Stimulated activated CD4-positive, alpha-beta T cell treated with anti-CD3 and anti-CD28 coated beads, Interleukin-2, amount 100 ng/mL, for 4 hours (primary cell): ENCODE results near the gene HIGD1C.
"Not testable (repeated sequence)": the region's sequence is repeated elsewhere in the genome, so short reads cannot be mapped to it uniquely, and the experiment has no call there.

ENCODE experiments used
- DNase-seq: peaks from one replicate; pipeline ENCODE4 v3.0.0-alpha.2; 2020; ENCODE audit warnings: low read depth

Gene HIGD1C

DNA sequence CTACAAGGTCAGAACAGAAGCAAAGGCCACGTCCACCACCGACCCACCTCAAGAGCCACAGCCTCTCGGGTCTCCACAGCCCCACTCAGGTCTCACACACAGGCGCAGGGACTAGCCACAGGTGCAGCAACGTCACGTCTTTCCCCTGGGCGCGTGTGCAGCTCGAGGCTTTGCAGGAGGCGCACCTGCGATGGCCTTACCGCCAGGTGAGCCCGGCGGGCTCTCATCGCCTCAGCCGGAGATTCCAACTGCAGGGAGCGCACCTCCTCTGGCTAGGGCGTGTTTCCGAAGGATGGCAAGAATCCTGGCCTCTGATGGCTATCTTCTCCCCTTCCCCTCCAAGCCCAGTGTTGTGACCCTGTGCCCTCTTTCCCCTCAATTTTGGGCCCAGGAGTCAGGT is at the start of gene HIGD1C:
HIGD1C (plus strand) TSS at position 35 of the 400 bp plus-strand sequence. CDS start 1,455 bp downstream, outside the sequence.
- no peak for DNase-seq

GRCh38 chr12:50908479-50908878 is 43.9 kb upstream of the HIGD1C start:
- DNase-seq, result not testable (repeated sequence)

DNA sequence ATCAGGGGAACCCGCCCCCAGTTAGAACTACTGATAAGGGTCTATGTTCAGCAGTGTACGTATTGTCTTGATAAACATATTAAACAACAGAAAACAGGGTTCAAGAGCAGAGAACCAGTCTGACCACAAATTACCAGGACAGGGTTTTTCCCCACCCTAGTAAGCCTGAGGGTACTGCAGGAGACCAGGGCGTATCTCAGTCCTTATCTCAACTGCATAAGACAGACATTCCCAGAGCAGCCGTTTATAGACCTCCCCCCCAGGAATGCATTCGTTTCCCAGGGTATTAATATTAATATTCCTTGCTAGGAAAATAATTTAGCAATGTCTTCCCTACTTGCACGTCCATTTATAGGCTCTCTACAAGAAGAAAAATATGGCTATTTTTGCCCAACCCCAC is 40.0 kb upstream of the HIGD1C start:
- DNase-seq, result not testable (repeated sequence)

GRCh38 chr12:50913224-50913623 is 39.1 kb upstream of the HIGD1C start:
- no peak for DNase-seq

DNA sequence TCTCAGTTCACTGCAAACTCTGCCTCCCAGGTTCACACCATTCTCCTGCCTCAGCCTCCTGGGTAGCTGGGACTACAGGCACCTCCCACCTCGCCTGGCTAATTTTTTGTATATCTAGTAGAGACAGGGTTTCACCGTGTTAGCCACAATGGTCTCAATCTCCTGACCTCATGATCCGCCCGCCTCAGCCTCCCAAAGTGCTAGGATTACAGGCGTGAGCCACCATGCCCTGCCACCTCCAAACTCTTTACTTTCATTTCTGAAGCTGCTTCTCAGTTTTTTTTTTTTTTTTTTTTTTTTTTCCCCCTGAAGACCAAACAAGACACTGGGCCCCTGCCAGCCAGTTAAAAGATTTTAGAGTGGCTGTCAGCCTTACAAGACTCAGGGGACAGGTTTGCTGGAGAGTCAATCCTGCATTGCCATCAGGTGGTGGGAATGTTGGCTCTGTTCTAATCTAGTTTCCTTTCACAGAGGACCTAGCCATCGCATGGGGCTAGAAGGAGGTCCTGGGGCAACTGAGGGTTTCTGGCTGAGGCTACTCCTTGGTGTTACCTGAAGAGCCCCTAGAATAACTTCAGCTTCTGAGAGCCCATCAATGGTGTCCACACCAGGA is 37.4 kb upstream of the HIGD1C start:
- DNase-seq, result no peak

DNA sequence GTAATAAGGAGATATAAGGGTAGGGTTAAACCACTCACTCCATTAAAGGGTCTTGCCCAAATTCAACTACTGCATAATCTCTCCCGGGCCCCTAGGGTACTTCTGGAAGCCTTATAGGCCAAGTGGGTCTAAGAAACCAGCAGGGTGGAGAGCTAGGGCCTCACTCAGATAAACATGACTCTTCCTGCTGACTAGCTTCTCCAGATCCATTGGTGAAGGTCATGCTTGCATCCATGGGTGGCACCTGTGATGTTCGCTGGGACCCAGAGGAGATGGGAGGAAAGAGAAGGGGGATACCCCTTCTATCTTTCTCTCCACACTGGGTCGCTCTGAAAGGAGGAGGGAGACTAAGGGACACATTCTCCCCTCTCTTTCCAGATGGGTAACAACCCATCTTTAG is 36.1 kb upstream of the HIGD1C start:
- no peak for DNase-seq

- no peak for DNase-seq
Observed at GRCh38 chr12:50918584-50919316, 33.6 kb upstream of the HIGD1C start.

DNA sequence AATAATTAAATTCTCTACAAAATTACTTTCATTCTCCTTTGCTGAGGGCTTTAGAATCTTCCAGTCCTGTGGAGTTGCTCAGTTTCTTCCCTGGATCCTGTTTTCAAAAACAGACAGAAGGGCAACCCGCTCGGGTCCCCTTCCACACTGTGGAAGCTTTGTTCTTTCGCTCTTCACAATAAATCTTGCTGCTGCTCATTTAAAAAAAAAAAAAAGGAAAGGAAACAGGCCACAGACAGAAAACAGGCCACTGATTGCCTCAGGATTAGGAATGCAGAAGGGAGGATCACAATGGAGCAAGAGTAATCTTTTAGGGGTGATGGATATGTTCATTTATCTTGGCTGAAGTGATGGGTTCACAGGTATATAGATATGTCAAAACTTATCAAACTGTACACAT is 29.5 kb upstream of the HIGD1C start:
- no peak for DNase-seq

DNA sequence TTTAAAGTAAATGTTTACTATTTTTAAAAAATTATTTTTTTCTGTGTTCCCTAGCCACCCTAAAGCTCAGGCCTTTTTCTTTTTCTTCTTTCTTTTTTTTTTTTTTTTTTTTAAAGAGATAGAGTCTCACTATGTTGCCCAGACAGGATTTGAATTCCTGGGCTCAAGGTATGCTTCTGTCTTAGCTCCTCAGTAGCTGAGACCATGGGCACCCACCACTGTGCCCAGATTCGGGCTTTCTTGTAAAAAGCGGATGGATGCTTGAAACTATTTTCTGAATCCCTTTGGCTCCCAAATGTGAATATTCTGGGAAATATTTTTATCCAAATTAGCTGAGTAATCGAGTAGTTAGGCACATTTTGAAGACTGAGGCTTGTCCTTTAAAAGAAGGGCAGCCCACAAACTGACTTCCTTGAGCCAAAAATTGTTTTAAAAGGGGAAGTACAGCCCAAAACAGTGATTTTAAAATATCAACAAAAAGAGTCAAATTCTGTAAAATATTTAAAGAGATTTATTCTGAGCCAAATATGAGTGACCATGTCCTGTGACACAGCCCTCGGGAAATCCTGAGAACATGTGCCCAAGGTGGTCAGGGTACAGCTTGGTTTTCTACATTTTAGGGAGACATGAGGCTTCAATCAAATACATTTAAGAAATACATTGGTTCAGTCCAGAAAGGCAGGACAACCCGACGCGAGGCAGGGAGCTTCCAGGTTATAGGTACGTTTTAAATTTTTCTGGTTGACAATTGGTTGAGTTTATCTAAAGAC is 28.8 kb upstream of the HIGD1C start:
- no peak for DNase-seq

GRCh38 chr12:50924131-50924438 is 28.3 kb upstream of the HIGD1C start:
- DNase-seq, result no peak

DNA sequence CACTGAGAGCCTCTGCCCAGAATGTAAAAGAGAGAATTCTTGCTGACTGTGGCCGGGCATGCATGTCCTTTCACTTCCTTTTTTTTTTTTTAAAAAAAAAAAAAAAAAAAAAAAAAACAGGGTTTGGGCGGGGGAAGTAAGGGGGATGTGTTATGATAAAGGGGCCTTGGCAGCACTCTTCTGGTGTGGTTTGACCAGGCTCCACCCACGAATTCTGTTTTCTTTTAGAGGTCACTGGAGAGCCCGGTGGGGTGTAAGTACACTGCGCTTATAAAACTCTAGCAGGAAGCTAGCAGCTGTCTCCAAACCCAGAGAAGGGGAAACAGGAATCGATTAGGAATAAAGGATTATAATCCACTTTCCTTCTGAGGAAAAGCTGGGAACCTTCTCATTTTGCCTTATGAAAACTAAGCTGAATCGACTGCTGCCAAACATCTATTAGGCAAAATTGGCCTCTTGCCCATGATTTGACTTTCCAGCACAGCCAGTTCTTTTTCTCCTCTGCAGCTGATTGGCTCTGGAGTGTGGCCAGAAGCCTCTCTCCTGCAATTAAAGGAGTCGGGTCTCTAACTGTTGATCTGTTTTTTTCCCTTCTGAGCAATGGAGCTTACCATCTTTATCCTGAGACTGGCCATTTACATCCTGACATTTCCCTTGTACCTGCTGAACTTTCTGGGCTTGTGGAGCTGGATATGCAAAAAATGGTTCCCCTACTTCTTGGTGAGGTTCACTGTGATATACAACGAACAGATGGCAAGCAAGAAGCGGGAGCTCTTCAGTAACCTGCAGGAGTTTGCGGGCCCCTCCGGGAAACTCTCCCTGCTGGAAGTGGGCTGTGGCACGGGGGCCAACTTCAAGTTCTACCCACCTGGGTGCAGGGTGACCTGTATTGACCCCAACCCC is 27.7 kb upstream of the HIGD1C start:
- DNase-seq, result no peak

DNA sequence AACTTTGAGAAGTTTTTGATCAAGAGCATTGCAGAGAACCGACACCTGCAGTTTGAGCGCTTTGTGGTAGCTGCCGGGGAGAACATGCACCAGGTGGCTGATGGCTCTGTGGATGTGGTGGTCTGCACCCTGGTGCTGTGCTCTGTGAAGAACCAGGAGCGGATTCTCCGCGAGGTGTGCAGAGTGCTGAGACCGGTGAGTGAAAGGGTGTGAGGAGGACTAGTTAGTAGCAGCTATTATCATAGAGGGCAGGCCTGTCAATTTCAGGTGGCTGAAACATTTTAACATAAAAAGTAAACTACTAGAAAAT is 27.0 kb upstream of the HIGD1C start:
- DNase-seq, result no peak

DNA sequence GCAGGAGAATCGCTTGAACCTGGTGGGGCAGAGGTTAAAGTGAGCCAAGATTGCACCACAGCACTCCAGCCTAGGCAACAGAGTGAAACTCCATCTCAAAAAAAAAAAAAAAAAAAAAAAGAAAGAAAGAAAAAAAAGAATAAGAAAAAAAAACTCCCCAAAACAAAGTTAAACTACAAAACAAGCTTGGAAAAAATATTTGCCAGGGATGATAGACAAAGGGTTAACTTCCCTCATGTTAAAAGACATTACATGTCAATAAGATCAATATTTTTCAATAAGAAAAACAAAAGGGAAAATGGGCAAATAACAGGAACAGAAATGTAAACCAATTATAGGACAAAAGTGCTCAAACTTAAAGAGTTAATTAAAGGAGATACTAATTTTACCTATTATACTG is 26.4 kb upstream of the HIGD1C start:
- no peak for DNase-seq

DNA sequence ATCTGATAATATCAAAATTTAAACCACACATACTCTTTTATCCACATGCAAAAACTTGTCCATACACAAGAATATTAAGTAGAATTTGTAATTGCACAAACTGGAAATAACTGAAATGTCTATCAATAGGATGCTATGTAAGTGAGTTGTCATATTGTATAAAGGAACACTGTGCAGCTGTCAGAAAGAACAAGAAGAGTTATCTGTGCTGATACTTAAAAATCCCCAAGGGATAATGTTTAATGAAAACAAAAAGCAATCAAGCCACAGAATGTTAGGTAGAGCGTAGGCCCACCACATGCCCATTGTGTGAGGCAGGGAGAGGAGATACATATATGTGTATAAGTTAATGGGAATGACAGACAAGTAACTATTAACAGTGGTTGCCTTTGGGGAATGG is 25.9 kb upstream of the HIGD1C start:
- DNase-seq, result no peak

GRCh38 chr12:50926932-50927331 is 25.4 kb upstream of the HIGD1C start:
- not testable (repeated sequence) for DNase-seq

DNA sequence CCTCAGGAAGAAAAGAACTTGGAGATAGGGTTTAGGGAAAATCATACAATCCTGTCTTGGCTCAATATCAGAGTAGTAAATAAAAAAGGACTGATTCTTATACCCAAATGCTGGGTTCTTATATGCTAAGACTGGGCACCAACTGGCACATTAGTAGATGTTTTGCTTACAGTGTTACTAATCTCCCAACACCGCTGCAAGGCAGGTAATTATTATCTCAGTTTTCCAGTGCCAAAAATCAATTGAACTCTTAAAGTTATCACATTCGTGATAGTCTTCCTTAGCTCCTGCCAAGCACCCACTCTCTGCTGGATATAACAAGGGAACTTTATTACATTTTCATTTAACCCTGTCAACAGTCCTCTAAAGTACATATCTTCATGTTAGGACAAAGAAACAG is 25.0 kb upstream of the HIGD1C start:
- DNase-seq, result no peak

DNA sequence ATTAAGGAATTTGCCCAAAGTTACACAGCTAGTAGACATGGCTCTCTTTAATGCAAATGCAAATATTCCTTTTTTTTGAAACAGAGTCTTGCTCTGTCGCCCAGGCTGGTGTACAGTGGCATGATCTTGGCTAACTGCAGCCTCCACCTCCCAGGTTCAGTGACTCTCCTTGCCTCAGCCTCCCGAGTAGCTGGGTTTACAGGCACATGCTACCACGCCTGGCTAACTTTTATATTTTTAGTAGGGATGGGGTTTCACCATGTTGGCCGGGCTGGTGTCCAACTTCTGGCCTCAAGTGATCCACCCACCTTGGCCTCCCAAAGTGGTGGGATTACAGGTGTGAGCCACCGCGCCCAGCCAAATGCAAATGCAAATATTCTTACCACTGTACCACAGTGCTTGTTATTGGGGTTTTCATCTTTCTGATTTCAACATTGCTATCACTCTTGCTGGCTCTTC is 24.5 kb upstream of the HIGD1C start:
- DNase-seq, result no peak

DNA sequence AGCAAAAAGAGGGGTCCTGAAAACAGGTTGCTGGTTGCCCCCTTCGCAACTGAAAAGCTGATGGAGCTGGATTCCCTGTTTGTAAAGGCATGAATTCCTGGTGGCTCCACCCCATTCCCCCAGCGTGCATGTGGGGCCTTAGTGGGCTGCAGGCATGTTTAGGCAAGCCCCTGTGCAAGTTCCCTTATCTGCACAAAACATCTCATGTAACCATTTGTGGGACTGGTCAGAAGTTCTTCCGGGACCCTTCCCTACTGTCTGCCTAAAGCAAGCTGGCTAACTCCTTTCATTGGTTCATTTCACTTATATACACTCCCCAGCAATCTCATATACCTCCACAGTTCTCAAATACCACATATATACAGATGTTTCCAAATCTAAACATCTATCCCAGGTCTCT is 24.0 kb upstream of the HIGD1C start:
- no peak for DNase-seq

DNA sequence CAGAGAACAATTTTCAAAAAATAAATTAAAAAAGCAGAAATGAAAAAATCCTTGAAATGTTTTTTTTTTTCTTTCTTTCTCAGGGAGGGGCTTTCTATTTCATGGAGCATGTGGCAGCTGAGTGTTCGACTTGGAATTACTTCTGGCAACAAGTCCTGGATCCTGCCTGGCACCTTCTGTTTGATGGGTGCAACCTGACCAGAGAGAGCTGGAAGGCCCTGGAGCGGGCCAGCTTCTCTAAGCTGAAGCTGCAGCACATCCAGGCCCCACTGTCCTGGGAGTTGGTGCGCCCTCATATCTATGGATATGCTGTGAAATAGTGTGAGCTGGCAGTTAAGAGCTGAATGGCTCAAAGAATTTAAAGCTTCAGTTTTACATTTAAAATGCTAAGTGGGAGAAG is 22.5 kb upstream of the HIGD1C start:
- no peak for DNase-seq

DNA sequence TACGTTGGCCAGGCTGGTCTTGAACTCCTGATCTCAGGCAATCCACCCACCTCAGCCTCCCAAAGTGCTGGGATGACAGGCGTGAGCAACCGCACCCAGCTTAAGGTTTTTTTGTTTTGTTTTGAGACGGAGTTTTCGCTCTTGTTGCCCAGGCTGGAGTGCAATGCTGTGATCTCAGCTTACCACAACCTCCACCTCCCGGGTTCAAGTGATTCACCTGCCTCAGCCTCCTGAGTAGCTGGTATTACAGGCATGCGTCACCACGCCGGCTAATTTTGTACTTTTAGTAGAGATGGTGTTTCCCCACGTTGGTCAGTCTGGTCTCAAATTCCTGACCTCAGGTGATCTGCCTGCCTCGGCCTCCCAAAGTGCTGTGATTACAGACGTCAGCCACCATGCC is 21.9 kb upstream of the HIGD1C start:
- DNase-seq, result not testable (repeated sequence)

DNA sequence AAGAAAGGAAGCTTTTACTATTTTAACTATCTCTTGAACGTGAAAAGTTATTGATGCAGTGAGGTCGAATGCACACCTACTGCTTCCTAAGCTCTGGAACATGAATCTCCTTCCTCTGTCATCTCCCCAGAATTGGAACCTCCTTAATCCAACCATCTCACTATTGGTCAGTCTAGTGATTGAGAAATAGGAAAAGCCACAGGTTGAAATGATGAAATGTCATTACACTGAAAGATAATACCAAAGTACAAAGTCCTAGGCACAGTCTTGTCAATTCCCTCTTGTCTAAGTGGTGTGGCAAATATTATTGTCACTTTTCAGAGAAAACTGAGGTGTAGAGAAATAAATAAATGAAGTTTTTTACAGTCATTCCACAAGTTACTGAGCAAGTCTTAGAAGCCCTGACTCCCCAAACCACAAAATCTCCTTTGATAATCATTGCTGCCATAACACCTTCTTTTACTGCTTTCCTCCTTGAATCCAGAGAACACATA is 19.5 kb upstream of the HIGD1C start:
- DNase-seq, result no peak

- no peak for DNase-seq
Observed at GRCh38 chr12:50933459-50934124, 18.8 kb upstream of the HIGD1C start.
